ENCODE measurements around the gene KLHL29. TPM values are rescaled to one million over a fixed set of nuclear protein-coding genes. Genes with fewer than 3 reads are reported as not detected.
A peak's percentile ranks its signal among the peaks of the same experiment; 100 is the strongest.

Gene KLHL29
- total and polyA plus RNA-seq, 8 donors, result 1.8 to 10.5 (median 2.8) TPM

DNA sequence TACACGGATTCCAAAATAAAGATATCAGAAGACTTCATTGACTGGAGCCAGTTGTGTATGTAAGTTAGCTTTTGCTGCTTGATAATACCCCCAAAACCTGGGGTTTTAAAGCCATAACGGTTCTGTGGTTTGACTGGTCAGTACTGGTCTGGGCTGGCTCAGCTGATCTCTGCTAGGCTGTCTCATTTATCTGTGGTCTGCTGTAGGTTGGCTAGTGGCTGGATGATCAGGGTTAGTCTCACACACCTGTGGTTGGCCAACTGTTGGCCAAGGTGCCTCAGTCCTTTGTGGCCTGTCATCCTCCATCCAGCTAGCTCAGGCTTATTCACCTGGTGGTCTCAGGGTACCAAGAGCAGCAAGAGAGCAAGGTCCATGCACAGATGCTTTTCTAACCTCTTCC is 183.2 kb downstream of the KLHL29 start:
- Histone ChIP-seq H3K27ac (no peak overlapping the region), H3K4me1 (peaks cover 0 to 8% of the 10 kb centered on the region in 2 donors), H3K4me3 (no peak overlapping the region), H3K27me3 (no peaks in the 10 kb centered on the region), H3K36me3 (no peaks in the 10 kb centered on the region), H3K9me3 (no peaks in the 10 kb centered on the region)
- no peak for DNase-seq
- no peak for ATAC-seq
- TF ChIP-seq CTCF (IDR thresholded peaks at IDR 0.05), result no peak
- intact Hi-C loops (cut with DNase I), result no loop called here

DNA sequence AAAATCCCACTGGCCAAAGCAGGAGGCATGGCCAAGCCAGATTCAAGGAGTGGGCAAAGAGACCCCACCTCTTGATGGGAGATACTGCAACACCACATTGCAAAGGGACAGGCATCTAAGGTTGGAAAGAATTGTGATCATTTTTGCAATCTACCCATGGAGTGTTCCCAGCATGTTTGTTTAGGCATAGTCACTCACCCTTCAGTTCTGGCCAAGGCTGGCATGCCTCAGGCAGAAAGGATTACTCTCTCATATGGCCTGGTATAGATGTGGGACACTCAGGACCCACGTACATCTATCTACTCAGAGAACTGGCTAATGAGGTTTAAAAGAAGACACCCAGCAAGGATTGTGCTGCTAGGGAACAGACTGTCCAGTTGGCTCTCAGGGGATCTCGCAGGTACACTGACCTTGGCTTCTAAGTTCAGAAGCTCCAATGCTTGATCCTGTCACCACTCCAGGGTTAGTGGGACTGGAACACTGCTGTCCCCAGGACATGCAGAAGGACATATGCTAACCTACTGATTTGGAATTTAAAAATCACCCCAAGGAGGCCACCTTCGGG is 183.7 kb downstream of the KLHL29 start:
- H3K27me3 ChIP-seq, result no peaks in the 10 kb centered on the region
- no peak overlapping the region for H3K27ac ChIP-seq
- peak; percentile 73 for ATAC-seq
- TF ChIP-seq CTCF (IDR thresholded peaks at IDR 0.05), result no peak
- intact Hi-C loops (cut with DNase I), result no loop called here
- peaks cover 0 to 8% of the 10 kb centered on the region in 2 donors for H3K4me1 ChIP-seq
- DNase-seq, result no peak
- no peaks in the 10 kb centered on the region for H3K9me3 ChIP-seq
- H3K4me3 ChIP-seq, result no peak overlapping the region
- no peaks in the 10 kb centered on the region for H3K36me3 ChIP-seq

GRCh38 chr2:23569761-23570365 is 184.9 kb downstream of the KLHL29 start:
- Histone ChIP-seq H3K27ac (no peak overlapping the region), H3K4me3 (no peak overlapping the region), H3K27me3 (no peaks in the 10 kb centered on the region), H3K36me3 (no peaks in the 10 kb centered on the region), H3K4me1 (no peaks in the 10 kb centered on the region), H3K9me3 (no peaks in the 10 kb centered on the region)
- DNase-seq, result peak in 1 of 4 donors; percentile 45
- intact Hi-C loops (cut with DNase I), result no loop called here
- ATAC-seq, result no peak
- no peak for TF ChIP-seq CTCF (IDR thresholded peaks at IDR 0.05)

- no peaks in the 10 kb centered on the region for H3K27me3 ChIP-seq
- DNase-seq (peak in 2 of 4 donors; percentile 55 to 59), ATAC-seq (peak; percentile 87)
- no peak for TF ChIP-seq CTCF (IDR thresholded peaks at IDR 0.05)
- intact Hi-C loops (cut with DNase I), result no loop called here
- no peaks in the 10 kb centered on the region for H3K36me3 ChIP-seq
- H3K4me1 ChIP-seq, result no peaks in the 10 kb centered on the region
- no peak overlapping the region for H3K4me3 ChIP-seq
- no peak overlapping the region for H3K27ac ChIP-seq
- no peaks in the 10 kb centered on the region for H3K9me3 ChIP-seq
Observed at GRCh38 chr2:23571085-23571484, 186.1 kb downstream of the KLHL29 start.

DNA sequence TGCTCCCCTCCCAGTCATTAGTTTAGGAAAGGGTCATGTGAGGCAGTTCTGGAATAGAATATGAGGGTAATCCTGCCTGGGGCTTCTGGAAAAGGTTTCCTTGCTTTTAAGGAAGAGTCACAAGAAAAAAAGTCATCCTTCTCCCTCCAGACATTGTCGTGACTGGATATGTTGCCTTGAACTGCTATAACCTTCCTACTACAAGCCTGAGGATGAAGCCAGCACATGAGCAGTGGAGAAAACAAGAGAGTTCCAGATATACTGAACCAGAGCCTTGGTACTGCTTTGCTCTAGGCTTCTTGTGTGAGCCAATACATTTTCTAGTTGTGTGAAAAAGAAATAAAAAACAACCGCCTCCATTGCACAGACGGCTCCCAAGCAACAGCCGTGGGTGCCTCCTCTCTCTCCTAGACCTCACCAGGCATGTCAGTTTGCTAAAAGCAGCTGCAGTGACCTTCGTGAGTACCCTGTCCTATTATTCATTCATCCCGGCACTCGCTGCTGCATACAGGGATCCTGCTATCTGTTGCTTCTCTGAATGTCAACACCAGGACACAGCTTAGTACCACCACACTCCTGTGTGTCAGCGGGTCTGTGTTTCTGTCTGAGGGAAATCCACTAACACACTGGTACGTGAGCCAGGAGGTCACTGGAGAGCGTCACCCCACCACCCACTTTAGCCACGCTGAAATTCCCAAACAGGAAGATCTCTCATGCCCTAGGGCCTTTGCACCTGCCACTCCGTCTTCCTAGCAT is 186.7 kb downstream of the KLHL29 start:
- DNase-seq (no peak), ATAC-seq (no peak)
- Histone ChIP-seq H3K27ac (no peak overlapping the region), H3K9me3 (no peaks in the 10 kb centered on the region), H3K36me3 (no peaks in the 10 kb centered on the region), H3K4me3 (no peak overlapping the region), H3K27me3 (no peaks in the 10 kb centered on the region), H3K4me1 (no peaks in the 10 kb centered on the region)
- intact Hi-C loops (cut with DNase I), result no loop called here
- no peak for TF ChIP-seq CTCF (IDR thresholded peaks at IDR 0.05)
